B cell (primary cell): ENCODE measurements around the gene MRPL4. TPM values are rescaled to one million over a fixed set of nuclear protein-coding genes. Genes with fewer than 3 reads are reported as not detected.

Experiments
- ATAC-seq: fragments of 200-7000 bp; cut with Tn5 transposase; one replicate; pipeline ENCODE4 v1.10.0; 2021; ENCODE audit warnings: low read depth, mild to moderate bottlenecking, moderate number of reproducible peaks, moderate library complexity
- CTCF ChIA-PET: fragments of 350-600 bp; sonication (Branson Sonifier 250); formaldehyde crosslinking; loops from one replicate; lab custom pipeline; 2021; ENCODE audit warnings: antibody characterized with exemption, inconsistent platforms; lab: Charles Lee
- POLR2A ChIA-PET: fragments of 350-600 bp; sonication (Branson Sonifier 250); formaldehyde crosslinking; loops from one replicate; lab custom pipeline; 2021; ENCODE audit warnings: antibody characterized with exemption; lab: Charles Lee
- DNase-seq: peaks from one replicate; pipeline ENCODE4 v3.0.0; 2013
- H2AFZ ChIP-seq: 2 replicates; pipeline ENCODE4 v1.6.1; 2012; ENCODE audit warnings: mild to moderate bottlenecking, low read depth, low read length; ENCODE audit not compliant: insufficient read depth, poor library complexity, severe bottlenecking
- H3K27ac ChIP-seq, 2 donors: 1 replicate in 1 of 2; 2 replicates in 1 of 2; pipeline ENCODE4 v1.5.1; 2012 to 2013; ENCODE audit warnings: low read length in 2 of 2, mild to moderate bottlenecking in 2 of 2, moderate library complexity in 1 of 2
- H3K27me3 ChIP-seq, 4 experiments: fragments of 200-600 bp in 1 of 4; sonication (generic) in 1 of 4; replicated peaks in 1 of 4; 1 replicate in 2 of 4; 2 replicates in 2 of 4; pipeline versions ENCODE4 v1.6.1 to v1.7.0; 2013 to 2016; ENCODE audit warnings: low read length in 3 of 4, mild to moderate bottlenecking in 2 of 4, mixed read lengths in 1 of 4, moderate library complexity in 1 of 4; ENCODE audit not compliant: insufficient read depth in 4 of 4, control insufficient read depth in 3 of 4; ENCODE audit errors: control extremely low read depth in 1 of 4
- H3K36me3 ChIP-seq, 2 experiments: replicated peaks in 1 of 2; 1 replicate in 1 of 2; 2 replicates in 1 of 2; pipeline versions ENCODE4 v1.6.1 to v1.7.1; 2013; ENCODE audit warnings: low read length in 1 of 2; ENCODE audit not compliant: insufficient read depth in 2 of 2, control insufficient read depth in 1 of 2; ENCODE audit errors: control extremely low read depth in 1 of 2, extremely low read depth in 1 of 2
- H3K4me1 ChIP-seq, 2 donors: fragments of 200-600 bp in 1 of 2; sonication (generic) in 1 of 2; 1 replicate in 1 of 2; 2 replicates in 1 of 2; pipeline versions ENCODE4 v1.5.1 to v1.6.1; 2013 to 2017; ENCODE audit warnings: low read length in 2 of 2; ENCODE audit not compliant: control insufficient read depth in 2 of 2, insufficient read depth in 2 of 2
- H3K4me2 ChIP-seq: replicated peaks from 2 replicates; pipeline ENCODE3; 2012; ENCODE audit warnings: mild to moderate bottlenecking, low read depth, low read length; ENCODE audit not compliant: poor library complexity, severe bottlenecking
- H3K4me3 ChIP-seq, 5 experiments: fragments of 200-600 bp in 1 of 5; sonication (generic) in 1 of 5; 1 replicate in 3 of 5; 2 replicates in 2 of 5; pipeline versions ENCODE4 v1.5.1 to v1.7.0; 2011 to 2016; ENCODE audit warnings: low read length in 4 of 5, mild to moderate bottlenecking in 4 of 5, low read depth in 2 of 5, control low read depth in 1 of 5, moderate library complexity in 1 of 5; ENCODE audit not compliant: insufficient read depth in 1 of 5; ENCODE audit errors: control extremely low read depth in 1 of 5, extremely low read depth in 1 of 5
- H3K79me2 ChIP-seq: fragments of 200-600 bp; sonication (generic); one replicate; pipeline ENCODE4 v1.6.0; 2016; ENCODE audit warnings: low read length; ENCODE audit not compliant: control insufficient read depth, insufficient read depth
- H3K9ac ChIP-seq: fragments of 200-600 bp; sonication (generic); 2 replicates; pipeline ENCODE4 v1.6.1; 2017; ENCODE audit warnings: mild to moderate bottlenecking, low read length, moderate library complexity
- H3K9me3 ChIP-seq, 3 donors: one replicate each; pipeline versions ENCODE4 v1.6.1 to v1.7.1; 2013; ENCODE audit warnings: low read length in 2 of 3; ENCODE audit not compliant: control insufficient read depth in 2 of 3, insufficient read depth in 1 of 3; ENCODE audit errors: control extremely low read depth in 1 of 3
- H4K20me1 ChIP-seq: 2 replicates; pipeline ENCODE4 v1.6.0; 2012; ENCODE audit warnings: mild to moderate bottlenecking, low read length; ENCODE audit not compliant: insufficient read depth, control insufficient read depth, poor library complexity, severe bottlenecking
- H3K27ac Mint-ChIP-seq: one replicate; pipeline ENCODE4 v1.8.0; 2021; ENCODE audit warnings: mixed read lengths
- H3K27me3 Mint-ChIP-seq: one replicate; pipeline ENCODE4 v1.8.0; 2021; ENCODE audit warnings: mixed read lengths
- H3K4me1 Mint-ChIP-seq: one replicate; pipeline ENCODE4 v1.8.0; 2021; ENCODE audit warnings: mixed read lengths
- H3K4me3 Mint-ChIP-seq: one replicate; pipeline ENCODE4 v1.8.0; 2021; ENCODE audit warnings: mixed read lengths
- H3K9me3 Mint-ChIP-seq: one replicate; pipeline ENCODE4 v1.8.0; 2022; ENCODE audit warnings: mixed read lengths; ENCODE audit not compliant: insufficient read depth
- EZH2 ChIP-seq: IDR thresholded peaks from 2 replicates; pipeline ENCODE4 v1.6.1; 2012; ENCODE audit warnings: borderline replicate concordance, low read depth, mild to moderate bottlenecking, moderate library complexity, low read length; ENCODE audit not compliant: insufficient read depth, poor library complexity, severe bottlenecking
- WGBS: methylation state at CpG from one replicate; pipeline ENCODE4 v1.1.5; 2013; ENCODE audit warnings: missing lambda C conversion rate; ENCODE audit not compliant: insufficient coverage; 5-methylcytosine and 5-hydroxymethylcytosine counted together
- intact Hi-C: fragments of 100-400 bp; cut with micrococcal nuclease; formaldehyde crosslinking; loops from one replicate; pipeline ENCODE4 v1.10.0; 2022
- polyA plus RNA-seq: library from polyadenylated mRNA; depleted of rRNA; stranded (reverse); fragments of >200 nt; gene quantifications from 2 replicates; pipeline ENCODE4 v1.2.3, GENCODE V29; 2012
- total RNA-seq, 2 donors: library from RNA; stranded (reverse); fragments of 120-200 nt in 1 of 2; gene quantifications; 1 replicate in 1 of 2; 2 replicates in 1 of 2; pipeline versions ENCODE4 v1.2.3 to v1.2.4, GENCODE V29; 2013 to 2022
- TF ChIP-seq, protein P1 (sequence below): fragments of 200-600 bp; IDR thresholded peaks from one replicate; pipeline ENCODE4 v1.8.0; 2022; ENCODE audit warnings: antibody characterized with exemption, mild to moderate bottlenecking

MRPL4 gene
- total and polyA plus RNA-seq, 2 donors (not counting 1 experiment from before 2014, with no cell fraction given) = 39.8 to 81.1 TPM

GRCh38 chr19:10277795-10278589 is 26.0 kb downstream of the MRPL4 start:
- Histone ChIP-seq H3K4me2 (no peak overlapping the region), H4K20me1 (no peaks in the 10 kb centered on the region), H3K79me2 (no peaks in the 10 kb centered on the region), H3K4me3 (no peak overlapping the region), H3K27ac (no peak overlapping the region), H3K4me1 (peaks cover 4 to 6% of the 10 kb centered on the region in 2 donors), H2AFZ (no peak overlapping the region), H3K9me3 (no peaks in the 10 kb centered on the region), H3K36me3 (peaks cover 0 to 12% of the 10 kb centered on the region in 2 experiments), H3K9ac (no peak overlapping the region), H3K27me3 (no peaks in the 10 kb centered on the region)
- intact Hi-C loops = no loop called here
- peak; percentile 40 for DNase-seq
- WGBS = 89% methylated on average over 4 of the region's 9 CpGs
- Mint-ChIP-seq H3K9me3 (no peaks in the 10 kb centered on the region), H3K4me3 (no peak overlapping the region), H3K27ac (no peak overlapping the region), H3K27me3 (no peaks in the 10 kb centered on the region), H3K4me1 (peaks cover 17% of the 10 kb centered on the region)
- TF ChIP-seq, protein P1, sequence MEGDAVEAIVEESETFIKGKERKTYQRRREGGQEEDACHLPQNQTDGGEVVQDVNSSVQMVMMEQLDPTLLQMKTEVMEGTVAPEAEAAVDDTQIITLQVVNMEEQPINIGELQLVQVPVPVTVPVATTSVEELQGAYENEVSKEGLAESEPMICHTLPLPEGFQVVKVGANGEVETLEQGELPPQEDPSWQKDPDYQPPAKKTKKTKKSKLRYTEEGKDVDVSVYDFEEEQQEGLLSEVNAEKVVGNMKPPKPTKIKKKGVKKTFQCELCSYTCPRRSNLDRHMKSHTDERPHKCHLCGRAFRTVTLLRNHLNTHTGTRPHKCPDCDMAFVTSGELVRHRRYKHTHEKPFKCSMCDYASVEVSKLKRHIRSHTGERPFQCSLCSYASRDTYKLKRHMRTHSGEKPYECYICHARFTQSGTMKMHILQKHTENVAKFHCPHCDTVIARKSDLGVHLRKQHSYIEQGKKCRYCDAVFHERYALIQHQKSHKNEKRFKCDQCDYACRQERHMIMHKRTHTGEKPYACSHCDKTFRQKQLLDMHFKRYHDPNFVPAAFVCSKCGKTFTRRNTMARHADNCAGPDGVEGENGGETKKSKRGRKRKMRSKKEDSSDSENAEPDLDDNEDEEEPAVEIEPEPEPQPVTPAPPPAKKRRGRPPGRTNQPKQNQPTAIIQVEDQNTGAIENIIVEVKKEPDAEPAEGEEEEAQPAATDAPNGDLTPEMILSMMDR = no peak
- no peak for TF ChIP-seq EZH2
- no peak for ATAC-seq
- ChIA-PET POLR2A (interaction anchor here (0.6 to 0.7 kb wide), 2 partner anchors 8 to 12 kb away, joined by 3 to 10 read pairs; partner anchors contain the start of genes ICAM4 and ICAM5), CTCF (interaction anchor here (0.5 to 1.5 kb wide), 7 partner anchors 8 to 113 kb away, joined by 3 to 9 read pairs (median 4); no protein-coding TSS in a partner anchor)

- CTCF ChIA-PET = interaction anchor here (1.0 to 2.7 kb wide), 4 partner anchors 8 to 110 kb away, joined by 3 to 11 read pairs (median 6); partner anchors contain the start of gene ICAM1
- Histone ChIP-seq H3K36me3 (peaks cover 0 to 21% of the 10 kb centered on the region in 2 experiments), H2AFZ (no peak overlapping the region), H3K27ac (no peak overlapping the region), H3K9ac (no peak overlapping the region), H3K9me3 (no peaks in the 10 kb centered on the region), H3K4me3 (no peak overlapping the region), H3K79me2 (no peaks in the 10 kb centered on the region), H3K27me3 (no peaks in the 10 kb centered on the region), H4K20me1 (no peaks in the 10 kb centered on the region), H3K4me1 (peaks cover 4 to 5% of the 10 kb centered on the region in 2 donors), H3K4me2 (no peak overlapping the region)
- intact Hi-C loops = no loop called here
- H3K4me1 Mint-ChIP-seq = peaks cover 16% of the 10 kb centered on the region
- no peak for TF ChIP-seq EZH2
- DNase-seq (no peak), ATAC-seq (no peak)
- 100% methylated on average over 1 of the region's 1 CpG for WGBS
- POLR2A ChIA-PET = interaction anchor here (1.1 kb wide), 1 partner anchor 23 kb away, joined by 4 read pairs; no protein-coding TSS in a partner anchor
- H3K9me3 Mint-ChIP-seq = no peaks in the 10 kb centered on the region
- H3K27ac Mint-ChIP-seq = no peak overlapping the region
- no peaks in the 10 kb centered on the region for H3K27me3 Mint-ChIP-seq
- no peak overlapping the region for H3K4me3 Mint-ChIP-seq
Measured at GRCh38 chr19:10278935-10279334, 26.9 kb downstream of the MRPL4 start.
